Activated naive CD4-positive, alpha-beta T cell treated with anti-CD3 and anti-CD28 coated beads for 36 hours (primary cell): Measurements from ENCODE around the gene ADCY1. TPM values are rescaled to one million over a fixed set of nuclear protein-coding genes. Genes with fewer than 3 reads are reported as not detected.

Experiments
- CTCF ChIA-PET: fragments of 350-600 bp; sonication (Branson Sonifier 250); formaldehyde crosslinking; loops from one replicate; lab custom pipeline; 2021; ENCODE audit warnings: antibody characterized with exemption; lab: Charles Lee
- DNase-seq: peaks from one replicate; pipeline ENCODE4 v3.0.0-alpha.2; 2020
- H3K27ac Mint-ChIP-seq: one replicate; pipeline ENCODE4 v1.8.0; 2021; ENCODE audit warnings: mild to moderate bottlenecking, mixed read lengths
- H3K27me3 Mint-ChIP-seq: one replicate; pipeline ENCODE4 v1.8.0; 2021; ENCODE audit warnings: low read depth, mixed read lengths
- H3K36me3 Mint-ChIP-seq: one replicate; pipeline ENCODE4 v1.8.0; 2021; ENCODE audit warnings: low read depth, mixed read lengths
- H3K4me1 Mint-ChIP-seq: one replicate; pipeline ENCODE4 v1.8.0; 2021; ENCODE audit warnings: low read depth, mixed read lengths
- H3K4me3 Mint-ChIP-seq: one replicate; pipeline ENCODE4 v1.8.0; 2021; ENCODE audit warnings: mild to moderate bottlenecking, moderate library complexity, mixed read lengths
- H3K9me3 Mint-ChIP-seq: one replicate; pipeline ENCODE4 v1.8.0; 2021; ENCODE audit warnings: mixed read lengths
- intact Hi-C: fragments of 100-400 bp; cut with micrococcal nuclease; formaldehyde crosslinking; loops from one replicate; pipeline ENCODE4 v1.15.1; 2023
- total RNA-seq, 2 experiments: library from RNA; stranded (reverse); gene quantifications; one replicate each; pipeline ENCODE4 v1.2.3, GENCODE V29; 2021

The ADCY1 gene
- total RNA-seq, 2 experiments from 2014 or later, result 0.29 to 0.30 TPM

GRCh38 chr7:45682836-45683555, 108.8 kb downstream of the ADCY1 start:
- DNase-seq, result no peak
- peaks cover 14% of the 10 kb centered on the region for H3K27me3 Mint-ChIP-seq
- CTCF ChIA-PET, result interaction anchor here (0.6 kb wide), 1 partner anchor 540 kb away, joined by 7 read pairs; no protein-coding TSS in a partner anchor
- H3K9me3 Mint-ChIP-seq, result no peaks in the 10 kb centered on the region
- no peaks in the 10 kb centered on the region for H3K36me3 Mint-ChIP-seq
- no peaks in the 10 kb centered on the region for H3K4me1 Mint-ChIP-seq
- no peak overlapping the region for H3K27ac Mint-ChIP-seq
- intact Hi-C loops, result no loop called here
- H3K4me3 Mint-ChIP-seq, result no peak overlapping the region

DNA sequence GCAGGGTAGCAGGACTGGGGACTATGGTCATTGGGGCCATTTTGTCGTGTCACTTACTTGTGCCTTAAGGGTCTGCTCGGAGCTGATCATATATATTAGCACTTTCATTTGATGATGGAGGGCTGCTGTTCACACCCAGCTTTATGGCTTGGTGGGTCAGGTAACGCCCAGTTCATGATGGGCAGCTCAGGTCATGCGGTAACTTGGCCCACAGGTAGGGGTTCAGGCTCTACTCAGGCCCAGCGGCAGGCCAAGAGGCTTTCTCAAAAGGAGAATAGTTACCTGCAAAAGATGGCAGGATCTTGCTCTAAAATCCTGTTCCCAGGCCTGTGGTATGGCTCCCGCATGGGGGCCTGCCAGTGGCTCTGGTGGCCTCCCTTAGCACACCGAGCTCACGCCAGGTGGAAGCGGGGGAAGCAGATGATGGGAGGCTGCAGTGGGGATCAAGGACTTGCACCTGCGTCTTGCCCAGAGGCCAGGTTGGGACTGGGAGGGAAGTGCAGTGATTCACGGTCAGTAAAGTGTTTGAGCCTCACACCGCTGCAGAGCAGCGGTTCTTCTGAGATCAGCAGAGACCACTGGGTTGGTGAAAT, 109.5 kb downstream of the ADCY1 start:
- intact Hi-C loops, result no loop called here
- DNase-seq, result no peak
- H3K9me3 Mint-ChIP-seq, result no peaks in the 10 kb centered on the region
- no peak overlapping the region for H3K27ac Mint-ChIP-seq
- CTCF ChIA-PET, result interaction anchor here (0.6 kb wide), 1 partner anchor 540 kb away, joined by 7 read pairs; no protein-coding TSS in a partner anchor
- H3K36me3 Mint-ChIP-seq, result no peaks in the 10 kb centered on the region
- no peaks in the 10 kb centered on the region for H3K4me1 Mint-ChIP-seq
- peaks cover 12% of the 10 kb centered on the region for H3K27me3 Mint-ChIP-seq
- H3K4me3 Mint-ChIP-seq, result no peak overlapping the region

- no peak overlapping the region for H3K27ac Mint-ChIP-seq
- CTCF ChIA-PET, result interaction anchor here (0.5 kb wide), 1 partner anchor 9 kb away, joined by 3 read pairs; no protein-coding TSS in a partner anchor
These were observed 110.9 kb downstream of the ADCY1 start for GRCh38 chr7:45684910-45685618.

GRCh38 chr7:45685619-45686240, 111.6 kb downstream of the ADCY1 start:
- intact Hi-C loops, result no loop called here
- H3K27me3 Mint-ChIP-seq, result peaks cover 4% of the 10 kb centered on the region
- H3K4me1 Mint-ChIP-seq, result no peaks in the 10 kb centered on the region
- CTCF ChIA-PET, result no interaction called here
- H3K9me3 Mint-ChIP-seq, result no peaks in the 10 kb centered on the region
- H3K4me3 Mint-ChIP-seq, result no peak overlapping the region
- no peaks in the 10 kb centered on the region for H3K36me3 Mint-ChIP-seq
- H3K27ac Mint-ChIP-seq, result no peak overlapping the region
- DNase-seq, result no peak

More at GRCh38 chr7:45684910-45685618, 110.9 kb downstream of the ADCY1 start:
- H3K36me3 Mint-ChIP-seq, result no peaks in the 10 kb centered on the region
- H3K4me1 Mint-ChIP-seq, result no peaks in the 10 kb centered on the region
- intact Hi-C loops, result no loop called here
- no peak overlapping the region for H3K4me3 Mint-ChIP-seq
- no peak for DNase-seq
- peaks cover 9% of the 10 kb centered on the region for H3K27me3 Mint-ChIP-seq
- H3K9me3 Mint-ChIP-seq, result no peaks in the 10 kb centered on the region

DNA sequence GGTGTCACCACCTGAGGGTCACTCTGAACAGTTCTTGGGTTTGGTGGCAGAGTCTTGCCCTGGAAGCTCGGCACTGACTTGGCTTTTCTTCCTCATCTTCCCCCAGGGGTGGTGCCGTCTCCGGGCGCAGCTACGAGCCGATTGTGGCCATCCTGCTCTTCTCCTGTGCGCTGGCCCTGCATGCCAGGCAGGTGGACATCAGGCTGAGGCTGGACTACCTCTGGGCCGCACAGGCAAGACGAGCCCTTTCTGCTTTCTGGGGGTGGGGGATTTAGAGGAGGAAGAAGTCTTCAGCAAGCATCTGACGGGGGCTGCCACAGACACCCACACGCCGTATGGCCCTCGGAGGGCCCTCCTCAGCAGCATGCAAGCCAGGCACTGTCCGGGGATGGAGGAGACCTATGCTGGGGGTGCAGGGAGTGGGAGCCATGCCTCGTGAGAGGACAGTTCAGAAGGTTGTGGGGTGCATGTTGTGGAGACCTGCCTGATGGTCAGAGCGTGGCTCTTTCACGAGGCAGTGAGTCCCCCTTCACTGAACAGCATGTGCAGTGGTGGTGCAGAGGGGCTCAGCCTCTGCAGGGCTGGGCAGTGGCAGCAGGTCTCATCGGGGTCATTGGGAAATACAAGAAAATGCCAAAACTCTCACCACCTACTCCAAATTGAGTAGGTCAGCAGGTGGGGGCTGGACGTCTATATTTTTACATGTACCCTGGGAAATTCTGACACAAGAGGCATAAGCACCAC, 112.4 kb downstream of the ADCY1 start:
- DNase-seq, result no peak
- CTCF ChIA-PET, result no interaction called here
- no peaks in the 10 kb centered on the region for H3K27me3 Mint-ChIP-seq
- H3K36me3 Mint-ChIP-seq, result no peaks in the 10 kb centered on the region
- no peaks in the 10 kb centered on the region for H3K4me1 Mint-ChIP-seq
- H3K4me3 Mint-ChIP-seq, result no peak overlapping the region
- H3K27ac Mint-ChIP-seq, result no peak overlapping the region
- intact Hi-C loops, result no loop called here
- H3K9me3 Mint-ChIP-seq, result no peaks in the 10 kb centered on the region

DNA sequence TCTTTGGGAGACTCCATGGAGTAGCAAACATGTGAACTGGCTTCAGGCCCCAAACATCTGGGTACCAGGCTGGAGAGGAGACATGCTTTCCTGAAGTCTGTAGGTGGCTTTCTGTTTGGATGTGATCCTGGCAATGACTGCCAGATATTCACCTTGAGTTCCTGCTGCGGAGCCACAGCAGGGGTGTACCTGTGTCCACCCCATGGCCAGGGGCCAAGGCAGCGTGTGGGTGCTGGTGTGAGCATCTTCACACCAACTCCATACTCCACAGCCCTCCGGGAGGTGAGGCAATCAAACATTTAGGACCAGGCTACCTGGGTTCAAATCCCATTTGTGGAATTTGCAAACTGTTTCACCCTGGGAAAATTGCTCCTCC, 113.0 kb downstream of the ADCY1 start:
- H3K36me3 Mint-ChIP-seq, result no peaks in the 10 kb centered on the region
- CTCF ChIA-PET, result no interaction called here
- no peaks in the 10 kb centered on the region for H3K27me3 Mint-ChIP-seq
- H3K27ac Mint-ChIP-seq, result no peak overlapping the region
- DNase-seq, result no peak
- H3K9me3 Mint-ChIP-seq, result no peaks in the 10 kb centered on the region
- intact Hi-C loops, result no loop called here
- H3K4me1 Mint-ChIP-seq, result no peaks in the 10 kb centered on the region
- H3K4me3 Mint-ChIP-seq, result no peak overlapping the region

DNA sequence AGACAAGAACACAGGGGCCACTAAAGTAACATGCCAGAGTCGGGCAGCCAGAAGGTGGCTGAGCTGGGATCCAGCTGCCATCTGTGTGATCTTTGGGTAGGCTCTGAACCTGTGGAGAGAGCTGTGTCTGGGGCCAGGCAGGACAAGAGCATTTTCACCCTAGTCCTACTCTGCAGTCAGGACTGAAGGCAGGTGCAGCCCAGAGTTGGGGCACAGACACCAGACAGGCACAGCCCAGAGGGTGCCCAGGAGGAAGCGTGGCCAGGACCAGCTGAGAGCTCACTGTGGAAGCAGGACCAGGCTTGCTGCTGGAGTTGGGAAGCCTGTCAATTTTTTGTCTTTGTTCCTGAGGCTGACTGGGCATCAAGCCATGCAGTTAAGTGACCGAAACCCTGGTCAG, 113.6 kb downstream of the ADCY1 start:
- no peak overlapping the region for H3K27ac Mint-ChIP-seq
- DNase-seq, result no peak
- intact Hi-C loops, result no loop called here
- no peaks in the 10 kb centered on the region for H3K4me1 Mint-ChIP-seq
- H3K36me3 Mint-ChIP-seq, result no peaks in the 10 kb centered on the region
- no peaks in the 10 kb centered on the region for H3K27me3 Mint-ChIP-seq
- CTCF ChIA-PET, result no interaction called here
- H3K4me3 Mint-ChIP-seq, result no peak overlapping the region
- no peaks in the 10 kb centered on the region for H3K9me3 Mint-ChIP-seq

DNA sequence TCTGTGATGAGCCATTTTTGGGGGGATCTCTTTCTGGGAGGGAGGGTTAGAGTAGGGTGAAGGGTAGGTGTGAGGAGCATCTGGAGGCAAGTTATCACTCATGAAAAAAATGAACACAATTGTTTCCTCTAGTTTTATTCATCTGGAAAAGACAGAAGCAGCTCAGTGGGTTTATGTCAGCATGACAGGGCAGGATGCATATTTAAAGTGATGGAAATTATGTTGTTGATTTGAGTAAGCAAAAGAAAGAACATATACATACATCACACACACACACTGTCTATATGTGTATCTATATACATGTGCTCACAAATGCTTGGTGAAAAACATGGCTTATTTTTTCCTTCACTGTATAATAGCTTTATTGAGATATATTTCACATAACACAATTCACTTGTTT, 114.2 kb downstream of the ADCY1 start:
- CTCF ChIA-PET, result no interaction called here
- Mint-ChIP-seq H3K4me1 (no peaks in the 10 kb centered on the region), H3K27ac (no peak overlapping the region), H3K36me3 (no peaks in the 10 kb centered on the region), H3K4me3 (no peak overlapping the region), H3K27me3 (no peaks in the 10 kb centered on the region), H3K9me3 (no peaks in the 10 kb centered on the region)
- intact Hi-C loops, result no loop called here
- DNase-seq, result no peak

GRCh38 chr7:45689011-45689796, 115.0 kb downstream of the ADCY1 start:
- H3K4me3 Mint-ChIP-seq, result no peak overlapping the region
- H3K36me3 Mint-ChIP-seq, result no peaks in the 10 kb centered on the region
- CTCF ChIA-PET, result no interaction called here
- no peak overlapping the region for H3K27ac Mint-ChIP-seq
- no peaks in the 10 kb centered on the region for H3K4me1 Mint-ChIP-seq
- H3K9me3 Mint-ChIP-seq, result no peaks in the 10 kb centered on the region
- no peak for DNase-seq
- no peaks in the 10 kb centered on the region for H3K27me3 Mint-ChIP-seq
- intact Hi-C loops, result no loop called here

GRCh38 chr7:45689797-45690761, 115.9 kb downstream of the ADCY1 start:
- no peak for DNase-seq
- no peaks in the 10 kb centered on the region for H3K4me1 Mint-ChIP-seq
- intact Hi-C loops, result no loop called here

DNA sequence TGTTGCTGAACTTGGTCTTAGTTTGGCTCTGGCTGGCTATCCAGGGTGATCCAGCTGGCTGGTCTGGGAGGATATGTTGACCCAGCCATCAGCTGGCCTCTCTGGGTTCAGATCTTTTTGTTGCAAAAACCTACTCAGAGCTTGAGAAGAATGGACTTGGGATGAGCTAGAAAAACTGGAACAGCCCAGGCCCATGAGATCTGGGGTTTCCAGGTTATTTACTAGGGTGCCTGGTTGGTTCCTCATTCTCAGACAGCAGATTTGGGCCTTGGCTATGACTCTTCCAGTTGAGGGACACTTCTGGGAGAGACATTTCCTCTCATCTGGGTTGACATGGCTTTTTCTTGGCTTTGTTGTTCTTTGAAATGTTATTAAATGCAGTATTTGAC, 116.6 kb downstream of the ADCY1 start:
- CTCF ChIA-PET, result no interaction called here
- Mint-ChIP-seq H3K27me3 (no peaks in the 10 kb centered on the region), H3K36me3 (no peaks in the 10 kb centered on the region), H3K4me3 (no peak overlapping the region), H3K27ac (no peak overlapping the region), H3K4me1 (no peaks in the 10 kb centered on the region), H3K9me3 (no peaks in the 10 kb centered on the region)
- intact Hi-C loops, result no loop called here
- DNase-seq, result no peak

More at GRCh38 chr7:45689797-45690761, 115.9 kb downstream of the ADCY1 start:
- Mint-ChIP-seq H3K27me3 (no peaks in the 10 kb centered on the region), H3K4me3 (no peak overlapping the region), H3K27ac (no peak overlapping the region), H3K36me3 (no peaks in the 10 kb centered on the region), H3K9me3 (no peaks in the 10 kb centered on the region)
- CTCF ChIA-PET, result no interaction called here
